ENCODE measurements around the gene PTPRJ. TPM values are rescaled to one million over a fixed set of nuclear protein-coding genes. Genes with fewer than 3 reads are reported as not detected.
A peak's percentile ranks its signal among the peaks of the same experiment; 100 is the strongest.

PTPRJ gene
- total and polyA plus RNA-seq, 9 of the 15 experiments (the other 6 are each of a cell fraction or from before 2014, with no cell fraction given), result 0.56 to 10.7 (median 4.8) TPM

GRCh38 chr11:48066881-48067800 lies 86.8 kb downstream of the PTPRJ start:
- in situ Hi-C loops (cut with MboI), result no loop called here
- 58% methylated on average over 9 of the region's 10 CpGs for WGBS (ENCODE audit: insufficient coverage, low coverage, missing lambda C conversion rate)
- Histone ChIP-seq H3K9ac (ENCODE audit: insufficient read depth in 1 of 2, low read depth in 2 of 2, low read length in 2 of 2) (no peak overlapping the region), H4K20me1 (replicated peaks; ENCODE audit: control insufficient read depth, insufficient read depth, low read length) (no peaks in the 10 kb centered on the region), H2AFZ (ENCODE audit: low read depth, low read length) (0 out of 2 replicates have a peak overlapping the region, but pooled peaks have one; percentile 41), H3K27me3 (ENCODE audit: control insufficient read depth in 2 of 2, insufficient read depth in 2 of 2, low read length in 2 of 2) (no peaks in the 10 kb centered on the region), H3K4me1 (replicated peaks in 1 of 2; ENCODE audit: control insufficient read depth in 2 of 2, insufficient read depth in 2 of 2, low read length in 2 of 2) (peaks cover 7 to 15% of the 10 kb centered on the region in 2 experiments; a peak in 4 of 5 replicates), H3K4me2 (ENCODE audit: insufficient read depth, low read length) (no peak overlapping the region), H3K4me3 (no peak overlapping the region), H3K36me3 (ENCODE audit: control insufficient read depth, insufficient read depth, low read length) (no peaks in the 10 kb centered on the region), H3K9me3 (replicated peaks; ENCODE audit: control insufficient read depth, insufficient read depth, low read depth, low read length) (no peaks in the 10 kb centered on the region), H3K27ac (ENCODE audit: extremely low read depth, low read depth, low read length) (no peak overlapping the region), H3K9me1 (ENCODE audit: control insufficient read depth, insufficient read depth, low read length) (no peaks in the 10 kb centered on the region), H3K79me2 (ENCODE audit: control insufficient read depth, insufficient read depth, low read length) (no peaks in the 10 kb centered on the region)
- intact Hi-C loops (cut with micrococcal nuclease), result no loop called here
- ATAC-seq (peak; percentile 28; the same call in 1 of the 3 replicates), FAIRE-seq (no peak), DNase-seq (ENCODE audit: extremely low read depth in 1 of 4, low spot score in 3 of 4) (no peak)
- POLR2A ChIA-PET, result no interaction called here
- CTCF ChIA-PET (ENCODE audit: low intra/inter-chr PET ratio), result no interaction called here
- TF ChIP-seq SPI1 (IDR thresholded peaks at IDR 0.05; ENCODE audit: borderline replicate concordance, low read depth, low read length) (peak; percentile 60; the same call in 1 of the 2 replicates), ZBTB17 (CRISPR knock-in tag; IDR thresholded peaks at IDR 0.05) (no peak)
- BruUV-seq (replicated peaks), result no TSS peak

All from K562 (cell line).